ENCODE data around the gene SLC4A3. TPM values are rescaled to one million over a fixed set of nuclear protein-coding genes. Genes with fewer than 3 reads are reported as not detected.

SLC4A3 gene
- total RNA-seq, 1 experiment from 2014 or later, result 23.0 TPM

- no peaks in the 10 kb centered on the region for H3K79me2 ChIP-seq (ENCODE audit: insufficient read depth, low read length)
- H3K4me3 ChIP-seq (replicated peaks in 1 of 2; ENCODE audit: low read depth in 1 of 2, low read length in 2 of 2), result no peak overlapping the region
- no peaks in the 10 kb centered on the region for H3K9me2 ChIP-seq (ENCODE audit: insufficient read depth)
- RAD21 ChIA-PET (ENCODE audit: low non-redundant PET in 1 of 2, low total read pairs in 2 of 2, uncharacterized antibody in 2 of 2, unreplicated experiment in 2 of 2), result no interaction called here
- H4K20me1 ChIP-seq (ENCODE audit: insufficient read depth), result no peaks in the 10 kb centered on the region
- H3K36me3 ChIP-seq (ENCODE audit: control insufficient read depth in 1 of 2, insufficient read depth in 2 of 2, low read length in 2 of 2), result no peaks in the 10 kb centered on the region
- H3K4me2 ChIP-seq (ENCODE audit: low read length), result no peak overlapping the region
- CTCF ChIA-PET, result no interaction called here
- H3K9me3 ChIP-seq (ENCODE audit: control insufficient read depth in 1 of 2, insufficient read depth in 1 of 2, low read depth in 1 of 2, low read length in 2 of 2), result peaks cover 0 to 19% of the 10 kb centered on the region in 2 experiments; a peak in 1 of 4 replicates
- no peak overlapping the region for H3K27ac ChIP-seq (ENCODE audit: low read depth, low read length)
- TF ChIP-seq SRF (IDR thresholded peaks at IDR 0.05; ENCODE audit: low read depth) (no peak), REST (IDR thresholded peaks at IDR 0.05; ENCODE audit: low read depth) (no peak), CTCF (IDR thresholded peaks at IDR 0.05 in 2 of 3, conservative IDR thresholded peaks at IDR 0.05 in 1 of 3; ENCODE audit: borderline replicate concordance in 1 of 3, insufficient read depth in 1 of 3, low read depth in 2 of 3, low read length in 2 of 3) (no peak), SP1 (IDR thresholded peaks at IDR 0.05; ENCODE audit: low read depth) (no peak), JUND (IDR thresholded peaks at IDR 0.05) (no peak), POLR2AphosphoS5 (IDR thresholded peaks at IDR 0.05; ENCODE audit: low read depth, low read length) (no peak), EZH2phosphoT487 (IDR thresholded peaks at IDR 0.05; ENCODE audit: borderline replicate concordance) (no peak), MAX (IDR thresholded peaks at IDR 0.05) (no peak), CEBPB (IDR thresholded peaks at IDR 0.05; ENCODE audit: low read depth) (no peak), RAD21 (IDR thresholded peaks at IDR 0.05; ENCODE audit: low read depth) (no peak), ATF3 (IDR thresholded peaks at IDR 0.05) (no peak)
- no peak for ATAC-seq
- POLR2A ChIA-PET, result interaction anchor here (1.1 kb wide), 1 partner anchor 30 kb away, joined by 4 read pairs; no protein-coding TSS in a partner anchor
- BruUV-seq (replicated peaks), result no TSS peak
- H2AFZ ChIP-seq (ENCODE audit: low read depth, low read length, poor library complexity, severe bottlenecking), result no peak overlapping the region
- no peaks in the 10 kb centered on the region for H3K27me3 ChIP-seq (ENCODE audit: insufficient read depth, low read length)
- DNase-seq (ENCODE audit: low read depth, low spot score), result no peak
- intact Hi-C loops (cut with micrococcal nuclease), result no loop called here
- no peak overlapping the region for H3K9ac ChIP-seq (ENCODE audit: low read length)
- H3K4me1 ChIP-seq (ENCODE audit: control insufficient read depth in 1 of 2, insufficient read depth in 2 of 2, low read length in 2 of 2), result peaks cover 0 to 22% of the 10 kb centered on the region in 2 experiments; a peak in 2 of 4 replicates
Measured at GRCh38 chr2:219658874-219659273, 31.4 kb downstream of the SLC4A3 start.

Measured in HCT116 (cell line).